ENCODE measurements around the gene NDST3. TPM values are rescaled to one million over a fixed set of nuclear protein-coding genes. Genes with fewer than 3 reads are reported as not detected.
"Not testable (repeated sequence)": the region's sequence is repeated elsewhere in the genome, so short reads cannot be mapped to it uniquely, and the experiment has no call there.

Gene NDST3
- total and polyA plus RNA-seq, 2 experiments from 2014 or later: 0.07 to 0.24 TPM

- Histone ChIP-seq H3K4me3 (peak overlapping the region; percentile 19), H3K27ac (no peak overlapping the region), H3K9me3 (ENCODE audit: low read depth) (no peaks in the 10 kb centered on the region), H3K36me3 (no peaks in the 10 kb centered on the region), H3K27me3 (no peaks in the 10 kb centered on the region), H3K4me1 (ENCODE audit: low read depth) (no peaks in the 10 kb centered on the region)
- TF ChIP-seq CTCF (IDR thresholded peaks at IDR 0.05; ENCODE audit: low read depth, low read length): no peak
- peak in 1 of 2 donors; percentile 42 for DNase-seq (ENCODE audit: low read depth in 1 of 2, low spot score in 1 of 2)
Measured at GRCh38 chr4:118265312-118266144, 231.2 kb downstream of the NDST3 start.

- not testable (repeated sequence) for H3K36me3 ChIP-seq; DNase-seq (ENCODE audit: low read depth in 1 of 2, low spot score in 1 of 2); H3K27ac ChIP-seq; H3K4me3 ChIP-seq; H3K4me1 ChIP-seq (ENCODE audit: low read depth); H3K9me3 ChIP-seq (ENCODE audit: low read depth); H3K27me3 ChIP-seq
Measured at GRCh38 chr4:118266145-118266496, 231.8 kb downstream of the NDST3 start.

- no peak for TF ChIP-seq CTCF (IDR thresholded peaks at IDR 0.05; ENCODE audit: low read depth, low read length)
- H3K4me3 ChIP-seq: no peak overlapping the region
- H3K9me3 ChIP-seq (ENCODE audit: low read depth): no peaks in the 10 kb centered on the region
- no peaks in the 10 kb centered on the region for H3K4me1 ChIP-seq (ENCODE audit: low read depth)
- H3K27me3 ChIP-seq: peaks cover 5% of the 10 kb centered on the region
- H3K27ac ChIP-seq: no peak overlapping the region
- H3K36me3 ChIP-seq: no peaks in the 10 kb centered on the region
- no peak for DNase-seq (ENCODE audit: low read depth in 1 of 2, low spot score in 1 of 2)
Measured at GRCh38 chr4:118268780-118269179, 234.5 kb downstream of the NDST3 start.

- Histone ChIP-seq H3K9me3 (ENCODE audit: low read depth) (no peaks in the 10 kb centered on the region), H3K27ac (no peak overlapping the region), H3K36me3 (no peaks in the 10 kb centered on the region), H3K4me3 (no peak overlapping the region), H3K27me3 (peaks cover 5% of the 10 kb centered on the region), H3K4me1 (ENCODE audit: low read depth) (no peaks in the 10 kb centered on the region)
- TF ChIP-seq CTCF (IDR thresholded peaks at IDR 0.05; ENCODE audit: low read depth, low read length): peak; percentile 49
- DNase-seq (ENCODE audit: low read depth in 1 of 2, low spot score in 1 of 2): peak; percentile 62 to 72
Measured at GRCh38 chr4:118270492-118270891, 236.2 kb downstream of the NDST3 start.

DNA sequence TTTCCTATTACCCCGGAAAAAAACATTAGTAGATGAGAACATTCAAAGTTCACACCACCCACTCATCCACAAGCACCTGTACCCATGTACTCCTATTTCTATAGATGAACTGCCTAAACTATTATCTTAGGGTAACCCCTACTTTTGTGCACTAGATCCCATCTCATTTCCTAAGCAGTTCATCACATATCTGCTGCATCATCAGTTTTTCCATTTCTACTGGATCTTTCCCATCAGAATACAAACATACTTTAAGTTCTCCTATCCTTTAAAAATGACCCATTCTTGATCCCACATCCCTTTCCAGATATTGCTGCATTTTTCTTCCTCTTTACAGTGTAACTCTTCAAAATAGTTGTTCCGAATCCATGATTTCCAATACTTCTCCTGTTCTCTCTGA lies 237.5 kb downstream of the NDST3 start:
- no peaks in the 10 kb centered on the region for H3K9me3 ChIP-seq (ENCODE audit: low read depth)
- peaks cover 5% of the 10 kb centered on the region for H3K27me3 ChIP-seq
- no peaks in the 10 kb centered on the region for H3K4me1 ChIP-seq (ENCODE audit: low read depth)
- H3K4me3 ChIP-seq: no peak overlapping the region
- DNase-seq (ENCODE audit: low read depth in 1 of 2, low spot score in 1 of 2): no peak
- no peaks in the 10 kb centered on the region for H3K36me3 ChIP-seq
- TF ChIP-seq CTCF (IDR thresholded peaks at IDR 0.05; ENCODE audit: low read depth, low read length): no peak
- no peak overlapping the region for H3K27ac ChIP-seq

- Histone ChIP-seq H3K9me3 (ENCODE audit: low read depth) (no peaks in the 10 kb centered on the region), H3K4me3 (no peak overlapping the region), H3K36me3 (no peaks in the 10 kb centered on the region), H3K27ac (no peak overlapping the region), H3K27me3 (peaks cover 5% of the 10 kb centered on the region), H3K4me1 (ENCODE audit: low read depth) (no peaks in the 10 kb centered on the region)
- DNase-seq (ENCODE audit: low read depth in 1 of 2, low spot score in 1 of 2): no peak
- TF ChIP-seq CTCF (IDR thresholded peaks at IDR 0.05; ENCODE audit: low read depth, low read length): no peak
Measured at GRCh38 chr4:118273642-118274041, 239.4 kb downstream of the NDST3 start.

Measured in cardiac muscle cell (in vitro differentiated cells and primary cell).